CD4-positive, alpha-beta T cell treated with Interleukin-17A for 4 hours (primary cell): ENCODE results near the gene ZMYND10.

Experiments used
- DNase-seq: peaks from one replicate; pipeline ENCODE4 v3.0.0-alpha.2; 2020; ENCODE audit warnings: mixed read lengths

Gene ZMYND10

DNA sequence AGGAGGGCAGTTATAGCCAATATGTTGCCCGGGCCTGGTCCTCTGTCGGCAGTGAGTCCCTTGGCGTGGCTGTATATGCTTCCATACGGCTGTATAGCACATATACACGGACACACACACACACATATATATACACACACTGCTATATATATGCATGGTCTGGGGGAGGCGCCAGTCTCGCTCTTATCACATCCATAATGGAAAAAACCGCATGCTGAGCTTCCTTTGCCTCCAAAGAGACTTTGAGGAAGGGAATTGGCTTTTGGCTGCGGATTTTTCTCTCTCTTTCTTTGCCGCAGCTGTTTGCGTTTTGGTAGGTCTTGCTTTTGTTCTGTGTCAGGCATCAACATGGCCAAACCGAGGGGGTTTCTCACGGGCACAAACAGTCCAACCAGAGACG, 25.1 kb upstream of the ZMYND10 start:
- no peak for DNase-seq

DNA sequence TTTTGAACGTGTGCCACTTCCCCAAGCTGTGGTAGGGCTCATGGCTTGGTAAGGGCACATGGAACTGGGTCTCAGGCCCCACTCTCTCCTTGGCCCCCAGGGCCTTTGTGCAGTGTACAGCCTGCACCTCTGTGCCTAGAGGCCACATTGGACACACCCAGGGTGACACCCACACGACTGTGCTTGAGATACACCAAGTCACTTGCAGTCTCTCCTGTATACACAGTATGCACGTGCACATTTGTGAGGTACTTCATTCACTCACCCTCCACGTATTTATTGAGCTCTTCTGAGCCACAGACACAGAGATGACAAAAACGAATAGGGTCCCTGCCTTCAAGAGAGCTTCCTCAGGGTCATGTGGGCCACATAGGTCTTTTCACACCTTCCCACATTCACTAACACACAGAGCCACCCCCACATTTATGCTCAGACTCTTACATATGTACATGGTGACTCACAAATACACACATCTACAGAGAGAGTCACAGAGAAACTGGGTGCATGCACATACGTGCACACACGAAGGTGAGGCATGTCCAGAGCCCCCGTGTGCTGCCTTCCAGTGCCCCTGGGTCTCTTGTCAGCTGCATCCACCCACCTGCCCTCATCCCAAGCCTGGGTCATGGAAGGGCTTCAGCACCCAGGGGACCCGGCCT, 23.6 kb upstream of the ZMYND10 start:
- no peak for DNase-seq

DNA sequence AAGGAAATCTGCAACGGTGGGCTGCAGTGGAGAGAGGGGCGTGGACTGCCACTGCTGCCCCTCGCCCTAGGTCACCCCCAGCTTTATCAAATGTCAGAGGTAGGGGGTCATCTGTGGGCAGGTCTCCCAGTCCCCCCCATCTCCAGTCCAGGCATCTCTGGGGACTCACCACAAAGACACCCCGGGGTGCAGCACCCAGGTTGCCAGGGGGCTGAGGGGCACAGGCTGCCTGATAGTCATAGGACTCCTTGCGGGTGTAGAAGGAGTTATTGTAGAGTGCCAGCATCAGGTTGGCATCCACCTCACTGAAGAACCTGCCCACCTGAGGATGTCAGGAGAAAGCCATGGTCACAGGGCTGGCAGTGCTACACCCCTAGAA, 20.3 kb upstream of the ZMYND10 start:
- DNase-seq, result no peak

DNA sequence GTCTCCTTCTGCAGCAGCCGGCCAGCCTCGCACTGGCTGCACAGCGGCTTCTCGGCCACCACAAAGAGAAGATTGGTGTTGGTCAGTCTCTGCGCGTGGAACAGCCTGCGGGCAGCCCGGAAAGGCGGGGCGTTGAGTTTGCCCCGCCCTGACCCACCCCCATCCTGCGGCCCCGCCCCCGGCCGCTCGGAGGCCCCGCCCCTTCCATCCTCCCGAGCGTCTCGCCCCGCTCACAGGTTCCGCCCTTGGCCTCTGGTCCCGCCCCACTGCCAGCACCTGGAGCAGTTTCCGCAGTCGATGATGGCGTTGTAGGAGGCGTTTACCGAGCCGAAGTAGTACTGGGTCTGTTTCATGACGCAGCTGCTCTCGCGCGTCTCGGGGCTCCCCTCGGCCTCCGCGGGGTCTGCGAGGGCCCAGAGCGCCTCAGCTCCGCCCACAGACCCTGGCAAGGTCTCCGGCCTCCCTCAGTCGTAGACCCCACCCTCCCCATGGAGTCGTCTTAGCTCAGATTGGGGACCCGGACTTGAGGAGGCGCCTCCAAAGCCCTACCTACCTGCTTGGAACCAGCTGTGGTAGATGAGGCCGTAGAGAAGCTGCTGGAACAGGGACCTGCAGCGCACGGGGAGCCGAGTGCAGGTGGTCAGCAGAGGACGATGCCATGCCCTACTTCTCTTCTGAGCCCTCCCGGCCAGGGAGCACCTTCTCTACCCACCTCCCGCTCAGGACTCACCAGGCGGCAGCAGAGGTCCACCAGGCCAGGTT, 19.7 kb upstream of the ZMYND10 start:
- DNase-seq, result peak; percentile 97

DNA sequence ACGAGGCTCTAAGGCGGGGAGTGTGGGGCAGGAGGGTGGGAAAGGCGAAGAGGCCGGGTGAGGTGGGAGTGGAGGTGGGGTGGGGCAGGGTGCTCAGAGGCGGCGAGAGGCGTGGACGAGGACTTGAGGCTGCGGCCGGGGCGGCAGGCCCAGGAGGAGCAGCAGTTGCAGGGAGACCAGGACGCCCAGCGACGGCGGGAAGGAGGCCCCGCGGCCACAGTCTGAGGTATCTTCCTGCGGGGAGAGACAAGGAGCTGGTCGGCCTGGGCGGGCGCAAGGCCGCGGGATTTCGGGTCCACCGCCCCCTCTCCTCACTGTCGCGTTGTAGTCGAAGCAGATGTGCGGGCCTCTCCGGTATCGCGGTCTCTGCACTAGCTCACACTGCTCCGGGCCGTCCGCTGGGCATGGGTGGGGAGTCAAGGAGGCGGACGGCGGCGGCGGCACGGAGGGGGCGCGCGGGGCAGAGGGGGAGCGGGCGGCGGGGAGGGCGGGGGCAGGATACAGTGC, 19.1 kb upstream of the ZMYND10 start:
- no peak for DNase-seq

DNA sequence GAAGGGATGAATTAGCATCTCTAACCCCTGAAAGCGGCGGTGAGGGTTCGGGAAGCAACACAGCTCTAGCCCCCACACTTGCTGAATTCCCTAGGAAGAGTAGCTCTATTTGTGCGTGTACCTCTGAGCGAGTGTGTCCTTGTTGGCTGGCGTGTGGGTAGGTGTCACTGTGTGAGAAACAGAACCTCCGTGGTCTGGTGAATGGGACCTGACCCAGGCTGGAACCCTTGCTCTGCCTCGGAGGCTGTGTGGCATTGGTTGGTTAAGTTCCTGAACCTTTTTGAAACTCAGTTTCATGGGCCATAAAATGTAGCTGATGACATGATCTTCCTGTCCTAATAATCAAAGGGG, 14.2 kb upstream of the ZMYND10 start:
- no peak for DNase-seq

DNA sequence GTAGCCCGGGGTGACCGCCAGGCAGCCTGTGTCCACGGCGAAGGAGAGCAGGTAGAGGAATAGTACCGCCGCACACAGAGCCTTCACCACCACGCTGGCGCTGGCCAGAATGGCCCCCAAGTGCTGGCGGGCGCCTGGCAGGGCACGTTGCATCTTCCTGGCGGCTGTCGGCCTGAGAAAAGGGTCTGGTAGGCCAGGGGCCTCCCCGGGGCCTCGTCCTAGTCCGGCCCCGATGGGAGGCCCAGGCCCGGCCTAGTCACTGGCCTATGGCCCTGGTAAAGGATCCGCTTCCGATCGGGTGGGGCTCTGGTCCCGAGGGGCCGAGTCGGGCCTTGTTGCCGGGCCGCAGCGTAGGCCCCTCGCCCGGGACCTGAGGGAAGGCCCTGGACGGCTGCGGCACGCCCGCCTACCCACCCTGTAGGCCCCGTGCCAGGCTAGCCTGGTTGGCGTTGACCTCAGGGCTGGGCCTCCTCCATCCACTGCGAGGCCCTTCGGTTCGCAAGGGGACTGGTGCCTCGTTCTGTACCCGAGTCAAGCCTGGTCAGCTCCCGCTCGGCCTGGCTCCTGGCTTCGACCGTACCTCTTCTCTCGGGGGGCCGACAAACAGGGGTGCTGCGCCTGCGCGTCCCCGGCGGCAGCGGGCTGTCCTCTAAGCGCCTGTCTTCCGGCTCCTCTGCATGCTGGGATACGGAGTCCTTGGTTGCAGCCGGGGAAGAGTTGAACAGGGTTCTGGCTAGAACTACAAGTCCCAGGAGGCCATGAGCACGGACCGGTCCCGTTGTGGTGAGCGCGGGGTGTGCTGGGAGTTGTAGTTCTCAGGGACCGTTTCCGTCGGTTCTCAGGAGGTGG, 13.6 kb upstream of the ZMYND10 start, which contains the start of gene TMEM115:
Gene TMEM115, minus strand, starts transcription at position 611 of the 849 bp plus-strand sequence. Its CDS starts 458 bp downstream, at position 153.
- peak; percentile 96 for DNase-seq

DNA sequence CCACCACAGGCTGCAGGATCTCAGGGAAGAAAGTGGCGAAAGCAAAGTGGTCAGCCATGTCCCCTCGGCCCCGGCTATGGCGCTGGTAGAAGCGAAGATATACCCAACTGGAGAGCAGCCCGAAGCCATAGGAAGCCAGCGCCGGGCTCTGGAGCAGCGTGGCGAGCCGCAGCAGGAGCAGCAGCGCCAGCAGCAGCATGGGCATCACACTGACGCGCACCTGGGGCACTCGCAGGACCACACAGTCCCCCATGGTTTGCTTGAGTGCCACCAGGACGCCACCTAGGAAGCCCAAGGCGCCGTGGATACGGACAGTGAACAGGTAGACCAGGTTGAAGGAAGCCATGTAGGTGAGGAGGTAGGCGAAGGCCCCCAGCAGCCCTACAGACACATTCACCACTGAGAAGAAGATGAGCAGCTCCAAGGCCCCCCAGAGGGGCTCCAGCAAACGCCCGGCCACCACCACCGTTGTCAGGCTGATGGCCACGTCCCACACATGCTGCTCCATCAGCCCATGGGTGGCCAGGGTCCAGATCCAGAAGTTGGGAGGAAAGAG, 12.9 kb upstream of the ZMYND10 start:
- no peak for DNase-seq

DNA sequence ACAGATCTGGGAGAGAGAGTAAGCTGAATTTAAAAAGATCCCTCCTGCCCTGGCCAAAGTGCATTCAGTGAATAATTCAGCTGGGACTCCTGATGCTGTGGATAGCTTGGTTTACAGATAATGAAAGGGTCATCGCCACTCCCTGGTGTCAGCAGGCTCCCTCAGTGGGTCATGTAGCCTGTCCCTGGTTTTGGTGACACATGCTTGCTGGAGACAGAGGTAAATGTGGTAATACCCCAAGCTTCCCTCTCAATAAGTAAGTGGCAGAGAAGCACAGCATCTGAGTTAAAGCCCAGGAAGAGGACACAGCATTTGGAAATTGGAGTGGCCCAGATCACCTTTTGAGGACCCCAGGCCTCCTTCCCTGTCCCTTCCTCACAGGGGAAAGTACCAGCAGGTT, 11.9 kb upstream of the ZMYND10 start:
- no peak for DNase-seq

DNA sequence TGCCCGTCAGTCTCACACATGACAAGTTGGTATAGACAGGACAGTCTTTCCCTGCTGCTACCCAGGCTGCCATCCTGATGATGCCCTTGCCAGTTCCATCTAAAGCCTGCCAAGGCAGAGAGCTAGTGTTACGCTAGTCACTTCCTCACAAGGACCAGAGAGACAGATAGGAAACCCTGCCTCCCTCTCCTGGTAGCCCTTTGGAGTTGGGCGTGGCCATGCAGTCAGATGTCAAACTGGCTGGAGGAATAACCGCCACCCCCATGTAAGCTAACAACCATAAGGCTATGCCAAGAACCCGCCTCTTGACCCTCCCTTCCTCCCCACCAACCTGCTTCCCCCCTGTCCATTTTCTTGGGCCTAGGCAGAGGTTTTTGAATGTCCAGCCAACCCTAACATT, 11.0 kb upstream of the ZMYND10 start:
- DNase-seq, result no peak

DNA sequence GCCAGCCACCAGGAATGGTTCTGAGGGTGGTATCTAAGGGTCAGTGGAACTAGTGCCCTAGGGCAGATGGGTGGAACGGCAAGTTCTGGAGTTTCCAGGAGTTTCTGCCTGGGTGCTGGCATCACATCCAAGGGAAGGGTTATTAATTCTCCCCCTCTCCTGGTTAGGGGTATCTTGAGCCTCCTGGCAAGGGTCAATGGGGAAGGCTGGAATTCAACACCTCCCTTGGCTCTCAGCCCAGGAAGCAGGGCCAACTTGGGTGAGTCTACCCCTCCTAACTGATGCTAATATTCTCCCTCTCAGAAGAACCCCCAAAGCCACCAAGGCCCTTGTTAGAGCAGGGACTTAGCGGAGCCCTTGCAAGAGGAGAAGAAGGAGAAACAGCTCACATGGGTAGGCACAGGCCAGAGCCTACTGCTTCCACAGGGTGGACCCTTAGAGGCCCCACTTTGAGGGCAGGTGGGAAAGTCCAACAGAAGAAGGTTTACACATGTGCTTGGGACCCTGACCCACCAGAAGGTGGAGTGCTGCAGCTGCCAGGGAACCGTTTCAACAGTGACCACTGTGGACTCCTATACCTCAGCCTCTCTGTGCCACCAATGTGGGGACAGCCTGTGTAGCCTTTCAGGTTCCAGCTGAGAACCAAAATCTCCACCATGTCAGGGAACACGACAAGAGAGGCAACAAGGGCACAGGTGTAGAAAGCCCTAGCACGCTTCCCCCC, 10.5 kb upstream of the ZMYND10 start:
- DNase-seq, result no peak

DNA sequence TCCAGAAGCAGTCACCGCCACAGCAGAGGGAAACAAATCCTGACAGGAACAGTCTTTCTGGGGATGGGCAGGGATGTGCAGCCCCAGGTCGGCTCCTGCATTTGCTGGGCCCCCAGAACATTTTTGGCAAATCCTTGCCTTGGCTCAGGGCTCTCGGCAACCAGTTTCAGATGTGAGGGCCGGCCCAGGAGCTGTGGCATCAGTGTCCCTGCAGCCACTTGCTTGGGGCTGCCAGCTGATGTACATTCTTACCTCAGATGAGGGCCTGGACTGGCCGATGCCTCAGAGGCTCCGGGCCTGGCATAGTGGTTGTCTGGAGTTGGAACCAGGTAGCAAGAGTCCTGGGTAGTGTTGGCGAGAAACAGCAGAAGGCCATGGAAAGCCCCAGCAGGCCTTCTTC, 9.3 kb upstream of the ZMYND10 start:
- DNase-seq, result no peak

DNA sequence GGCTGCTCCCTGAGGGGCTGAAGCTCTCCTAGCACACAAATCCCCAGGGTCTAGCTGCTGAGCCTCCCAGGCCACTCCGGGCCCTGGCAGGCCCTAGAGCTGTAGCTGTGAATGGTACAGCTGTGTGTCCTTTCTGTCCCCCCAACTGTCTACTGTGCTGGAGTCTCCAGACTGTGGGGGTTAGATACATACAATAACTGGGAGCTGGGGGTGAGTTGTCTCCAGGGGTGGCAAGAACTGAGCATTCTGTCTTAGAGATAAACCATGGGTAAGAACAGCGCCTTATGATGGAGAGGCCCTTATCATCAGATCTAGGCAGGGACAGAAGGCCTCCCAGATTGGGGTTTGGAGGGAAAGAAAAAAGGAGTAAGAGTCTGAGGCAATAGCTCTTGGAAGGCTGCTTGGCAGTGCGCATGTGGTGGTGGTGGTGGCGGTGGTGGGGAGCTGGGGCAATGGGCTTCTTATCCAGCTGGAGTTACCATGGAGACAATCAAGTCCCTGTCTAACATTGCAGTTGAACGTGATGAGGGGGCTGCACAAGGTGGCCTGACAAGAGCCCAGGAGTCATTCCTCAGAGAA, 8.7 kb upstream of the ZMYND10 start:
- DNase-seq, result no peak

DNA sequence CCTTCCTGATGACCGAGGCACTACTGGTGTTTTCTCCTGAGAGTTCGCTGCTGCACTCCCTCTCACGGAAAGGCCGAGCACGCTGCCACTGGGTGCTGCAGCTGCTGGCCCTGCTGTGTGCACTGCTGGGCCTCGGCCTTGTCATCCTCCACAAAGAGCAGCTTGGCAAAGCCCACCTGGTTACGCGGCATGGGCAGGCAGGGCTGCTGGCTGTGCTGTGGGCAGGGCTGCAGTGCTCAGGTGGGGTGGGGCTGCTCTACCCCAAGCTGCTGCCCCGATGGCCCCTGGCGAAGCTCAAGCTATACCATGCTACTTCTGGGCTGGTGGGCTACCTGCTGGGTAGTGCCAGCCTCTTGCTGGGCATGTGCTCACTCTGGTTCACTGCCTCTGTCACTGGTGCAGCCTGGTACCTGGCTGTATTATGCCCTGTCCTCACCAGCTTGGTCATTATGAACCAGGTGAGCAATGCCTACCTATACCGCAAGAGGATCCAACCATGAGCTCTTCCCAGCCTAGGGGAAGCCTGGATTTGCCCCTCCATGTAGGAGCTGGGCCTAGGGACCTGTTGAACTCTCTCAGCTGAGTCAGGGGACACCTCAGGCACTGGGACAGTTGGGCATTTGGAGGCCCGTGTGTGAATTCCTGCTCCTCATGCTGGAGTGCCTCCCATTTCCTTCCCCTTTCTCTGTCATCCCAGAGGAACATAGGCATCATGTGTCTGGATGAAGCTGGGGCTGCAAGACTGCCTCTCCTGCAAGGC, 7.9 kb upstream of the ZMYND10 start:
- DNase-seq, result no peak

DNA sequence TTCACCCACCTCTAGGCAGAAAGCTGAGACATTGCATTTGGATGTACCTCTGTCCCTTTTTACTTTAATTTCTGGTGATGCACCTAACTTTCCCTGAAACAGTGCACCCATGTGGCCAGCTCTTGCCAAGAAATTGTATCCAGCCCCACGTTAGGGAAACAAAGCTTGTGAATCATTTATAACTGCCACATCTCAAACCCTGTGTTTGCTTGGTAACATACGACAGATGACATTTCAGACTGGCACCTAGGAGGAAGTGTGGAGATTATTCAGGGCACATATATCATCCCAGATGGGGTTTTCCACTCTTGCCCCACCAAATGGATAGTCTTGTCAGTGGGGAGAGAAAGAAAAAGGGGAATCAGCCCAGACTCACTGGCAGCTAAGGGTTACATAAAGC, 7.2 kb upstream of the ZMYND10 start:
- DNase-seq, result no peak

DNA sequence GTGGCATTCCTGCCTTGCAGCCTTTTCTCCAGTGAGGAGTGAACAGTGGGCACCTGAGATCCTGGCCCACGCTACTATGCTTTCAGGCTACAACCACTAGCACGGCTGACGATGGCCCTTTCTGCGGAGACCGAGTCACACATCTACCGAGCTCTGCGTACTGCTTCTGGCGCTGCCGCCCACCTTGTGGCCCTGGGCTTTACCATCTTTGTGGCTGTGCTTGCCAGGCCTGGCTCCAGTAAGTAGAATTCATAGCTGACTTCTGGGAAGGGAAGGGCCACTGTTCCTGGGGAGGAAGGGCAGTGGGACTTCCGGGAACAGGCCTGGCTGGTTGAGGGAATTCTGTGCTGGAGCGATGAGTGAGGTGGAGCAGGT, 5.8 kb upstream of the ZMYND10 start:
- DNase-seq, result no peak

DNA sequence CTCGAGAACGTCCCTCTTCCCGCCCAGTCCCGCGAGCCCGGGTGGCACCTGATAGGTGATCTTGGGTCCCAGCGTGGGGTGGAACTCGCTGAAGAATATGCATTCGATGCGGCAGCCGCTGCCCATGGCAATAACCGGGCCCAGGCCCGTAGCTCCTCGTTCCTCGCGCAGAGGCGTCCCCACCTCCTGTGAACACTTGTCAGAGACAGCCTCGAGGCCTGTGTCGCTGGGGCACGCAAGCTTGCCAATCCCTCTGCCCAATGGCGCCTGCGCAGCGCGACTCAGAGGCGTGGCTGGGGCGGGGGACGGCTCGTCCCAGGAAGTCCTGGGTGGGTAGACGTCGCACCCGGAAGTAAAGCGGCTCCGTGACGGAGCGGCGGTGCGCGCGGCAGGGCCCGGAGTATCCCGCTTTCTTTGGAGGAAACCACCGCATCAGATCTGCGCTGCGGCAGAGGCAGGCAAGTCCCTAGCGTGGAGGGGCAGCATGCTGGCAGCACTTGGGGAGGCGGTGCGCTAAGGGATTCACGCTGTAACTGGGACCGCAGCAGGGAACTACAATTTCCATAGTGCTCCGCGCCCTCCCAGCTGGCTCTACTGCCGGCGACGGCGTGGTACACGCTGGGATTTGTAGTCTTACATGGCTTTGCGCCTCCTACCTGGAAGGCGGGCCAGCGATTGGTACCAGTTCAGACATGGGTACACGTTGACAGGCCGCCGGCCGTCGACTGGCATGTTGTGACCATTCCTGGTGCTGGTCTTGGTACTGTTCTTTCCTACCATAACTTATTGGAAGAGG, 5.2 kb upstream of the ZMYND10 start, which contains the start of the genes CYB561D2 and NPRL2:
Gene CYB561D2, plus strand, starts transcription at position 336 of the 796 bp plus-strand sequence. CDS start 572 bp downstream, outside the sequence.
Gene NPRL2, minus strand, starts transcription at position 249 of the 796 bp plus-strand sequence. Its CDS starts 123 bp downstream, at position 126.
- peak; percentile 99 for DNase-seq

DNA sequence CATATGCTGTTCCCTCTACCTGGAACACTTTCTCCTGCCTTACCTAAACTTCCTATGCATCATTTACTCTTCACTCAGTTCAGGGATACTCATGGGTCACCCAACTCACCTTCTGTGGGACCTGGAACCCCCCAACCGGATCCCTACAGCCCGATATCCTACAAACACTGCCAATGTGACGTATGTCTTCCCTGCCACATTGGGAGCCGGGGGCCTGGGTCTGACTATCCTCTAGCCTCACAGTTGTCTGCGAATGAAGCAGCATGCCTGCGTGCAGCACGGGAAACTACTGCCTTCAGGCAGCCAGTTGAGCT, 4.6 kb upstream of the ZMYND10 start:
- DNase-seq, result no peak

DNA sequence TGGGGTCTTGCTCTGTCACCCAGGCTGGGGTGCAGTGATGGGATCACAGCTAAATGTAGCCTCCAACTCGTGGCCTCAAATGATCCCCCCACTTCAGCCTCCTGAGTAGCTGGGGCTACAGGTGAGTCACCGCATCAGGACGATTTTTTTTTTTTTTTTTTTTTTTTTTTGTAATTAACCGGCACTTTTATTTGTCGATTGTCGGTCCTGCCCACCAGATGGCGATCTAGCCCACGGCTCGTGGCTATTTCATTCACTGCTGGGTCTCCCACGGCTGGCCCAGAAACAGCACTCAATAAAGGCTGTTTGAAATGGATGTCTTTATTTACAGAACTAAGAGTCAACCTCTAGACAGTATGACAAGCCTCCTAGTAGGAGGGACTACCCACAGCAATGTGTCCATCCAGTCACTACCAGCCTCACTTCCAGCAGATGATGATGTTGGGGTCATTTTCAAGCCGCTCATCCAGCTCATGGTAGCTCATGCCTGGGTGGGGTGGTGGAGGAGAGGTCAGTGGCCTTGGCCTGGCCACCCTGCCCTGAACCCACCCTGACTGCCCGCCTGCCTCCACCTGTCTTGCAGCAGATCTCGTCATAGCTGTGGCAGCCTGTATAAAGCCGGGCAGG, 1.8 kb upstream of the ZMYND10 start:
- DNase-seq, result peak; percentile 81

DNA sequence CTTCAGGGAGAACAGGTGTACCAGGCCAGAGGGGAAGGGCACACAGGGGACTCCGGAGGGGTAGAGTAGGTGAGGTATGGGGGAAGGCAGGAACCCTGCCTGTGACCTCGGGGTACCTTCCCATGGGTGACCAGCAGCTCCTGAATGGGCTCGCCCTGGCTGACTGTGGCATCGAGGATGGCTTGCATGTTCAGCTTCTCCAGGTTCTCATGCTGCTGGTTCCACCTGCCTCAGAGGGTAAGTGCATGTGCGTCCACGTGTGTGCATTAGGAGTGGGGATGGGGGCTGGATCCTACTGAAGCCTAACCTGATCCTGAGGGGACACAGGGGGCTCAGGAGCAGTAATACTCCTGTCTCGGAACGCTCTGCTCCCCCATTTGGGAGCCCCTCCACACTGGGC, 524 bp downstream of the ZMYND10 start:
- no peak for DNase-seq
